GM18511 (cell line): Measurements from ENCODE around the gene SCTR.
A peak's percentile ranks its signal among the peaks of the same experiment; 100 is the strongest.
"Not testable (repeated sequence)": the region's sequence is repeated elsewhere in the genome, so short reads cannot be mapped to it uniquely, and the experiment has no call there.

Experiments
- ATAC-seq: cut with Tn5 transposase; IDR thresholded peaks from one replicate; pipeline ENCODE4 v1.9.1; 2021; ENCODE audit warnings: mild to moderate bottlenecking, moderate library complexity; ENCODE audit not compliant: unreplicated experiment

SCTR gene

GRCh38 chr2:119417908-119418307 is 106.4 kb downstream of the SCTR start:
- no peak for ATAC-seq

GRCh38 chr2:119416299-119416923 is 107.9 kb downstream of the SCTR start:
- peak; percentile 56 for ATAC-seq

- no peak for ATAC-seq
Measured at GRCh38 chr2:119415630-119416029, 108.7 kb downstream of the SCTR start.

- no peak for ATAC-seq
Measured at GRCh38 chr2:119414894-119415293, 109.4 kb downstream of the SCTR start.

- ATAC-seq, result no peak
Measured at GRCh38 chr2:119409506-119409905, 114.8 kb downstream of the SCTR start.

- no peak for ATAC-seq
Measured at GRCh38 chr2:119408221-119408619, 116.1 kb downstream of the SCTR start.

- ATAC-seq, result peak; percentile 68
Measured at GRCh38 chr2:119407430-119408220, 116.7 kb downstream of the SCTR start.

GRCh38 chr2:119405151-119405550 is 119.1 kb downstream of the SCTR start:
- ATAC-seq, result no peak

- not testable (repeated sequence) for ATAC-seq
Measured at GRCh38 chr2:119403618-119404017, 120.7 kb downstream of the SCTR start.

GRCh38 chr2:119402645-119403560 is 121.4 kb downstream of the SCTR start:
- no peak for ATAC-seq

GRCh38 chr2:119402106-119402505 is 122.2 kb downstream of the SCTR start:
- no peak for ATAC-seq

- ATAC-seq, result no peak
Measured at GRCh38 chr2:119397196-119397595, 127.1 kb downstream of the SCTR start.

- no peak for ATAC-seq
Measured at GRCh38 chr2:119393971-119394748, 130.1 kb downstream of the SCTR start.
